ENCODE results near the gene FOXN3.

FOXN3 gene

GRCh38 chr14:89359477-89360222 lies 57.4 kb downstream of the FOXN3 start:
- no peak for DNase-seq (ENCODE audit: low read depth in 3 of 3)

- no peak for DNase-seq (ENCODE audit: low read depth in 3 of 3)
These were observed 59.3 kb downstream of the FOXN3 start for GRCh38 chr14:89357655-89358297.

- DNase-seq (ENCODE audit: low read depth in 3 of 3) = no peak
These were observed 60.1 kb downstream of the FOXN3 start for GRCh38 chr14:89356927-89357326.

- DNase-seq (ENCODE audit: low read depth in 3 of 3) = no peak
These were observed 60.5 kb downstream of the FOXN3 start for GRCh38 chr14:89356496-89356895.

- DNase-seq (ENCODE audit: low read depth in 3 of 3) = no peak
These were observed 63.3 kb downstream of the FOXN3 start for GRCh38 chr14:89353766-89354113.

DNA sequence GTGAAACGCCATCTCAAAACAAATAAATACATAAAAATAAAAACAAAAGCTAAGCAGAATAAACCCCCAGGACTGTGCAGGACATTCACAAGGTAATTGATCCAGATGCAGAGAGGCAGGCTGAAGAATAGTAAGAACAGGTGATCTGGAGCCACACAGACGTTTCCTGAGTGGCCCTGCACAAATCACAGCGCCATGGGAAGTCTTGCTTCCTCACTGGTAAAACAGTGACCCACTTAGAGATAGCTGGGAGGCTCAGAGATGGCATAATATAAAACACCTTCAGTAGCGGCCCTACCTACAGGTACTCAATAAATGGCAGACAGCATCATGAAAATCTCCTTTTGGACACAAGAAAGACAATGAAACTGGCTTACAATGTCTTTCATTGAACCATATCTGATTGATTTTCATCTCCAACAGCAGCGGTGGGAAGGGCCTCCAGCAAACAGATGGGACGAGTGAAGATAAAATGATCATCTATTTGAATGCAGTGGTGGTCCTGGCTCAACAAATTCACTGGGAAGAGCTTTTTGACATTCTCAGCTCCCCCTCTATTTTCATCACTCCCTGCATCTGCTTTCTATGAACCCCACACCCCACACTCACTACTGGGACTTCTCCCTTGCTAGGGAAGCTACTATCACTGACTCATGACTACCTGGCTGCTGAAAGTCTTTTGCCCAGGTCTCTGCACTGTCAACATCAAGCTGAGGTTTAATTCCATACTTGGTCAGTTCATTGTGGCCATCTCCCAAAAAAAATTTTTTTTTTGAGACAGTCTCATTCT lies 63.9 kb downstream of the FOXN3 start:
- DNase-seq (ENCODE audit: low read depth in 3 of 3) = no peak

- no peak for DNase-seq (ENCODE audit: low read depth in 3 of 3)
These were observed 65.3 kb downstream of the FOXN3 start for GRCh38 chr14:89351516-89352404.

GRCh38 chr14:89351221-89351515 lies 65.9 kb downstream of the FOXN3 start:
- DNase-seq (ENCODE audit: low read depth in 3 of 3) = no peak

DNA sequence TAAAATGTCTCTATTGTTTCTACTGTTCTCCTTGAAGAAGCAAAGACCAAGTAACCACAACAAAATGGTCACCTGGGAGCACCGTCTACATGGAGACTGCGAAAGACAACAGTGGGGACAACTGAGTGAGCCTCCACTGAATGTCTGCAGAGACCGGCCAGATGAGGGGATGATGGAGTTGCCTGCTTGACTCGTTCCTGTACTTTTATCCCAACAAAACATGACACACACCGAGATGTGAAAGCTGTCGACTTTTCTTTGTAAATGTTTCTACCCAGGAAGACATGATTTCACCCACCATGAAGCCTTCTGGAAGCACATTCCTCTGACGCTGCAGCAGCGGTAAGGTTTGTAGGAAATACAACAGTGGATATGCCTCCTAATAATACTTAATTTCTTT lies 66.9 kb downstream of the FOXN3 start:
- DNase-seq (ENCODE audit: low read depth in 3 of 3) = no peak

- DNase-seq (ENCODE audit: low read depth in 3 of 3) = no peak
These were observed 67.6 kb downstream of the FOXN3 start for GRCh38 chr14:89349171-89350008.

- no peak for DNase-seq (ENCODE audit: low read depth in 3 of 3)
These were observed 68.3 kb downstream of the FOXN3 start for GRCh38 chr14:89348722-89349121.

GRCh38 chr14:89347885-89348284 lies 69.1 kb downstream of the FOXN3 start:
- DNase-seq (ENCODE audit: low read depth in 3 of 3) = no peak

GRCh38 chr14:89344920-89345254 lies 72.1 kb downstream of the FOXN3 start:
- no peak for DNase-seq (ENCODE audit: low read depth in 3 of 3)

DNA sequence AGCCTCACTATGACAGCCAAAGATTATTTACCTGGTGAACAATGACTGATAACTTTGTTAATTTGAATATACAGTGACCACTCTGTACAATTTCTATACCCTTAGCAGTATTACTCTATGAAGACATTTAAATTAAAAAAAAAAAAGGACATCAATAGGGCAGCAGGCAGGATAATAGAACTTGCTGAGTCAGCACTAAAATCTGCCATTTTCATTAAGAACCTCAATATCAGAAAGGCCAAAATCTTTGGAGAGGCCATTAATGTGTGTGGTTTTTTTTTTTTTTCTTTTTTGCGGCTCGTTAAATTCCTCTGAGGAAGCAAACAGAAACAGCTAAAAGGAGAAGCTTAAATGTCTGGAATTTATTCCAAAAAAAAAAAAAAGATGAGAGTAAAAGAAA lies 73.7 kb downstream of the FOXN3 start:
- DNase-seq (ENCODE audit: low read depth in 3 of 3) = no peak

DNA sequence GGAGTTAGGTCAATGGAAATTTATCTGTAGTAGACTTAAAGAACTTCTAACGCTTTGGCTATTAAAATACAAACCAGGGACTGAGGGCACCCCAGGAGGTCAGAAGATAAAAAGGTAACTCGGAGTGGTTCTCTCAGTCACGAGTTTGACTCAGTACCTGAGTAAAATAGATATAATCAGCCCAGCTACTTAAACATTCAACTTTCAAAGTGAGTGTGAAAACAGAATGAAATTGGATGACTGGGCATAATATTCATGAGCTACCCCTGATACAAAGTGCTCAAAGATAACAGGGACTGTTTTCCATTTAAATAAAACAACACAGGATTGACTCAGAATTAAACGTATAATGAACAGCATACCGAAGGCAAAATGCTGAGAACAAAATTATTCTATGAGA lies 75.0 kb downstream of the FOXN3 start:
- DNase-seq (ENCODE audit: low read depth in 3 of 3) = no peak

DNA sequence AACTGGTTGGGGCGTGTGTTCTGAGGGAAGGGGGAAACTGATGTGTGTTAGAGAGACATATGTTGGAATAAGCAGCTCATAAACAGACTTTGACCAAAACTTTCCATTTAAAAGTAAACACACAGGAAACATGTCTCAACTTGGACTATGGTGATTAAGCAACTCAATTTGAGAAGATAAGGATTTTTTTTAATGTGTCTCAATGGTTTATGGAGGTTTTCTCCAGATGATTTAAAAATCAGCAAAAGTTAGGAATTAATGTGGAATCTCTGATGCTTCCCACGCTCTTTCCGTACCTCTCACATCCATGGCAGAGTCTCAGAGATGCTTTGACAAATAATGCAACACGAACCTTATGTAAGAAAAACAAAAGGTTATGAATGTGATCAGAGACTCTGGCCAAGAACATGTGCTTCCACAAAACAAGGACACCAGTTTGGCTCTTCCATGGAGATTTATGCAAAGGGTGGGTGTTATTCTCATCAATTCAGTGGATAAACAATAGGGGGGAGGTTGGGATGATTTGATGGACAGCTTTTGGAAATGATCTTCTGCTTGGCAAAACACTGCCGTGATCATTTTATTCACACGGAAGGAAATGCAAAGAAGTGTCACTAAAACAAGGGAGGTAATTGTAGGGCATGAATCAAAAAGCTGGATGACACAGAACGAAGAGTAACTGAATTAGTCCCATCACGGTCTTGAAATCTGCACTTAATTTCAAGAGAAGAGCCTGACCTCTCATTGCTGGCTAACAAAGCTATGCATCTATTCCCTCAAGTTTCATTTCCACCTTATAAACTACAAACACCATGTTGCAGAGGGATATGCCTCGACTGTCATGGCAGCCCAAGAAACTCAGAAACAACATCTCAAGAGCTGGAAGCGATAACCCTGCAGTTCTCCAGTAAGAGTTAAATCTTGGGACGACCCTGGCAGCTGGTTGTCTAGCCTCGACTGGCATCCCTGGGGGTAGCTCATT lies 76.5 kb downstream of the FOXN3 start:
- DNase-seq (ENCODE audit: low read depth in 3 of 3) = no peak

DNA sequence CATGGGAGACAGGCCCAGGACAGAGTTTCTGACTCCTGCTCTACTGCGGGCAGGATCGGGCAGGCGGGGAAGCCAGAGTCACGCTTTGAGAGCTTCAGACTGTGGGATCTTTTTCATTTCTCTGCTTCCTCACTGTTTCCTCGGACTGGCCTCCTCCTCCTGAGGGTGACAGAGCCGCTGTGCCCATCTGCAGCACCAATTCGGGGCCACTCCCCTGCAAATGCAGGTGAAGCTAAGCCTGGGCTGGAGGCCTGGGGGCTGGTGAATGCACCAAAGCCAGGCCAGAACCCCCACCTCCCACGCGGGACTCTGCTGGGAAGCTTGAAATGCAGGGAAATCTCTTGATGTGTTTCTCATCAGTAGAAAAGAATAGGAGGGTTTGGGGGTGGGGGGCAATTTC lies 77.5 kb downstream of the FOXN3 start:
- DNase-seq (ENCODE audit: low read depth in 3 of 3) = no peak

GRCh38 chr14:89339158-89339557 lies 77.9 kb downstream of the FOXN3 start:
- DNase-seq (ENCODE audit: low read depth in 3 of 3) = no peak

GRCh38 chr14:89336338-89336737 lies 80.7 kb downstream of the FOXN3 start:
- DNase-seq (ENCODE audit: low read depth in 3 of 3) = no peak

- DNase-seq (ENCODE audit: low read depth in 3 of 3) = no peak
These were observed 85.0 kb downstream of the FOXN3 start for GRCh38 chr14:89332031-89332430.
